GM18868 (cell line): Measurements from ENCODE around the gene PSMB8.
A peak's percentile ranks its signal among the peaks of the same experiment; 100 is the strongest.

Experiments
- ATAC-seq: cut with Tn5 transposase; IDR thresholded peaks from one replicate; pipeline ENCODE4 v1.9.1; 2021; ENCODE audit warnings: mild to moderate bottlenecking, moderate library complexity; ENCODE audit not compliant: unreplicated experiment

PSMB8 gene

GRCh38 chr6:32857156-32857891, 13.5 kb upstream of the PSMB8 start:
- ATAC-seq, result no peak

- ATAC-seq, result no peak
These were observed 11.8 kb upstream of the PSMB8 start for GRCh38 chr6:32855467-32856174.

- ATAC-seq, result peak; percentile 2
These were observed 10.7 kb upstream of the PSMB8 start for GRCh38 chr6:32854376-32855178.

GRCh38 chr6:32853541-32854375, 9.9 kb upstream of the PSMB8 start, which contains the start of the genes PSMB9 and TAP1:
TSS of gene PSMB9 (plus strand) at chr6:32854192. CDS start at chr6:32854230, 38 bp downstream.
TSS of gene TAP1 (minus strand) at chr6:32853704. CDS start at chr6:32853636, 68 bp downstream.
- ATAC-seq, result peak; percentile 86

GRCh38 chr6:32852844-32853540, 9.1 kb upstream of the PSMB8 start:
- peak; percentile 21 for ATAC-seq

GRCh38 chr6:32852018-32852843, 8.4 kb upstream of the PSMB8 start:
- no peak for ATAC-seq

- no peak for ATAC-seq
These were observed 7.2 kb upstream of the PSMB8 start for GRCh38 chr6:32851025-32851424.

- no peak for ATAC-seq
These were observed 5.3 kb upstream of the PSMB8 start for GRCh38 chr6:32849126-32849525.

- ATAC-seq, result no peak
These were observed 3.9 kb upstream of the PSMB8 start for GRCh38 chr6:32847795-32848194.

GRCh38 chr6:32847004-32847403, 3.2 kb upstream of the PSMB8 start:
- ATAC-seq, result no peak

- no peak for ATAC-seq
These were observed 1.6 kb upstream of the PSMB8 start for GRCh38 chr6:32845384-32845884.

GRCh38 chr6:32844839-32845383, 1.1 kb upstream of the PSMB8 start:
- ATAC-seq, result no peak

- ATAC-seq, result no peak
These were observed 392 bp downstream of the PSMB8 start for GRCh38 chr6:32843331-32843978.

- no peak for ATAC-seq
These were observed 1.2 kb downstream of the PSMB8 start for GRCh38 chr6:32842690-32843089.

GRCh38 chr6:32842021-32842650, 1.7 kb downstream of the PSMB8 start:
- no peak for ATAC-seq

GRCh38 chr6:32840604-32841246, 3.1 kb downstream of the PSMB8 start:
- no peak for ATAC-seq

- no peak for ATAC-seq
These were observed 4.5 kb downstream of the PSMB8 start for GRCh38 chr6:32839356-32839755.
